CD4-positive, CD25-positive, alpha-beta regulatory T cell (primary cell): Measurements from ENCODE around the gene DENND4C. TPM values are rescaled to one million over a fixed set of nuclear protein-coding genes. Genes with fewer than 3 reads are reported as not detected.

Experiments
- ATAC-seq, 2 donors: fragments of 150-1000 bp; cut with Tn5 transposase; one replicate each; pipeline ENCODE4 v1.10.0; 2021; ENCODE audit warnings: low read depth in 2 of 2, moderate number of reproducible peaks in 2 of 2, moderate library complexity in 1 of 2
- DNase-seq, 3 donors: peaks; one replicate each; pipeline versions ENCODE4 v3.0.0 to v3.0.0-alpha.2; 2012 to 2022; ENCODE audit warnings: mixed read lengths in 1 of 3
- H3K27ac ChIP-seq: one replicate; pipeline ENCODE4 v1.7.0; 2013; ENCODE audit warnings: mild to moderate bottlenecking, low read length; ENCODE audit not compliant: insufficient read depth, poor library complexity, severe bottlenecking
- H3K27me3 ChIP-seq: one replicate; pipeline ENCODE4 v1.7.0; 2013; ENCODE audit warnings: low read length; ENCODE audit not compliant: control insufficient read depth, insufficient read depth
- H3K36me3 ChIP-seq: one replicate; pipeline ENCODE4 v1.7.0; 2013; ENCODE audit warnings: mild to moderate bottlenecking, low read length, moderate library complexity; ENCODE audit not compliant: control insufficient read depth, insufficient read depth
- H3K4me1 ChIP-seq: 2 replicates; pipeline ENCODE4 v1.7.0; 2013; ENCODE audit warnings: mild to moderate bottlenecking, low read length; ENCODE audit not compliant: insufficient read depth, control insufficient read depth, poor library complexity, severe bottlenecking
- H3K4me3 ChIP-seq: one replicate; pipeline ENCODE4 v1.7.0; 2013; ENCODE audit warnings: low read depth, mild to moderate bottlenecking, low read length, moderate library complexity
- H3K9me3 ChIP-seq, 2 experiments: 1 replicate in 1 of 2; 2 replicates in 1 of 2; pipeline ENCODE4 v1.7.0; 2013; ENCODE audit warnings: low read length in 2 of 2, mild to moderate bottlenecking in 1 of 2, moderate library complexity in 1 of 2; ENCODE audit not compliant: control insufficient read depth in 2 of 2
- H3K27ac Mint-ChIP-seq, 3 donors: one replicate each; pipeline ENCODE4 v1.8.0; 2020 to 2022; ENCODE audit warnings: mild to moderate bottlenecking in 3 of 3, mixed read lengths in 3 of 3, moderate library complexity in 2 of 3
- H3K27me3 Mint-ChIP-seq: one replicate; pipeline ENCODE4 v1.8.0; 2022; ENCODE audit warnings: mild to moderate bottlenecking, mixed read lengths
- H3K36me3 Mint-ChIP-seq: one replicate; pipeline ENCODE4 v1.8.0; 2020; ENCODE audit warnings: mixed read lengths
- H3K4me1 Mint-ChIP-seq, 4 donors: one replicate each; pipeline ENCODE4 v1.8.0; 2020 to 2022; ENCODE audit warnings: mixed read lengths in 4 of 4, mild to moderate bottlenecking in 1 of 4
- H3K4me3 Mint-ChIP-seq, 4 donors: one replicate each; pipeline ENCODE4 v1.8.0; 2020 to 2022; ENCODE audit warnings: mild to moderate bottlenecking in 4 of 4, mixed read lengths in 4 of 4, moderate library complexity in 3 of 4
- H3K9me3 Mint-ChIP-seq, 7 donors: one replicate each; pipeline ENCODE4 v1.8.0; 2020 to 2022; ENCODE audit warnings: mixed read lengths in 7 of 7, mild to moderate bottlenecking in 3 of 7, moderate library complexity in 2 of 7
- polyA plus RNA-seq, 4 donors: library from polyadenylated mRNA; unstranded; fragments of 300-500 nt; fragmentation: Illumina TruSeq; gene quantifications; one replicate each; pipeline ENCODE4 v1.2.3, GENCODE V29; 2021
- total RNA-seq: library from RNA; stranded (reverse); gene quantifications from one replicate; pipeline ENCODE4 v1.2.3, GENCODE V29; 2022

Gene DENND4C
- total and polyA plus RNA-seq, 5 donors from 2014 or later: 25.6 to 47.7 (median 32.4) TPM

DNA sequence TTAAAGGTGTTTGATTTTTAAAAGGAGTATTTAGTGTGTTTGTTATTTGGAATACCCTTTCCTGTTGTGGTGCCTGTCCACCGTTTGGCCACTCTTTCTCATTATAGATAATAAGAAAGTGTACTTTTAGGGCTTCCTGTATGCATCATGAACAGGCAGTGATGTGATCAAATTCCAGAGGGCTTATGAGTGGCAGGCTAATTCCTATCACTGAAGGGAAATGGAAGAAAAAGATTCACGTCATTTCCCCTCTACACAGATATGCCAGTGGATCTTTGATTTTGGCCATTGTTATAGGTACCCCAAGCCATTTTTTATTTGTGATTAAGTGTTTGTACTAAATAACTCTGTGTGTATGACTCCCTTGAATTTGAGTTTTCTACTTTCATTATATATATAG lies 112.5 kb downstream of the DENND4C start:
- Mint-ChIP-seq H3K4me3 (no peak overlapping the region), H3K9me3 (no peaks in the 10 kb centered on the region), H3K4me1 (peaks cover 0 to 5% (median 0%) of the 10 kb centered on the region in 4 donors), H3K36me3 (peaks cover 29% of the 10 kb centered on the region), H3K27ac (no peak overlapping the region), H3K27me3 (no peaks in the 10 kb centered on the region)
- no peaks in the 10 kb centered on the region for H3K27me3 ChIP-seq
- no peak overlapping the region for H3K4me3 ChIP-seq
- no peak overlapping the region for H3K27ac ChIP-seq
- H3K4me1 ChIP-seq: no peaks in the 10 kb centered on the region
- ATAC-seq (no peak), DNase-seq (no peak)
- no peaks in the 10 kb centered on the region for H3K9me3 ChIP-seq
- peaks cover 77% of the 10 kb centered on the region for H3K36me3 ChIP-seq

DNA sequence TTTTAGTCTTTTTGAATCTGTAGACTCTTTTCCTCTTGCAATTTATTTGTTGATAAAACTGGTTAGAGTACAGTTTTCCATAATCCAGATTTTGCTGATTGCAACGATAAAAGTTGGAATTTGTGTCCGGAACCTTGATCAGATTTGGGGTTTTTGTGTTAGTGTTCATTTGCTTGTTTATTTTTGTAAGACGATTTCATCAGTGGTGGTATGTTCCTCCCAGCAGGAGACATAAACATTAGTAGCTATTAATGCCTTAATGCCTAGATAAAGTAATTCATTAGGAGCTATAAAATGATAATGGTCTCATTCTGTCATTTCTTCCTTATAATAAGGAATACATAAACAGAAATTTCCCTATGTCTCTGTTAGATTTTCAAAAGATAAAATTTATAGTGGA lies 128.2 kb downstream of the DENND4C start:
- H3K36me3 ChIP-seq: peaks cover 74% of the 10 kb centered on the region
- no peak for ATAC-seq
- H3K4me1 Mint-ChIP-seq: peaks cover 0 to 2% (median 0%) of the 10 kb centered on the region in 4 donors
- no peak overlapping the region for H3K4me3 ChIP-seq
- no peaks in the 10 kb centered on the region for H3K4me1 ChIP-seq
- H3K36me3 Mint-ChIP-seq: peaks cover 35% of the 10 kb centered on the region
- no peaks in the 10 kb centered on the region for H3K9me3 ChIP-seq
- DNase-seq: no peak
- H3K4me3 Mint-ChIP-seq: no peak overlapping the region
- H3K27ac Mint-ChIP-seq: no peak overlapping the region
- H3K27ac ChIP-seq: no peak overlapping the region
- H3K27me3 ChIP-seq: no peaks in the 10 kb centered on the region
- H3K27me3 Mint-ChIP-seq: no peaks in the 10 kb centered on the region
- H3K9me3 Mint-ChIP-seq: no peaks in the 10 kb centered on the region

DNA sequence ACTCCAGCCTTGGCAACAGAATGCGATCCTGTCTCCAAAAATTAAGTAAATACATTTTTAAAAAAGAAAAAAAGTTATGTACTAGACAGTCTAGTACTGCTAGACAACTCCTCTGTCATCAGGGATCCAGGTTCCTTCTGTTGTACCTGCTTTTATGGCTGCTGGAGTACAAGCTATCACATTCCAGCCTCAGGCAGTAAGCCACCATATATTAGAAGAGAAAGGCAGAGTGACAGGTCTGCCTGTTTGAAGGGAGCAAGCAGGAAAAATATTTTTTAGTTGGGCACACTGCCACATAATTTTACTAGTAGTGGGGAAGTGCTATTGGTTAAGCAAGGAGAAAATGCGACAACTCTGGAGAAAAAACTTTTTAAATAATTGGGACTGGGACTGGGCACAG lies 138.6 kb downstream of the DENND4C start:
- Histone ChIP-seq H3K36me3 (peaks cover 54% of the 10 kb centered on the region), H3K4me3 (no peak overlapping the region), H3K27me3 (no peaks in the 10 kb centered on the region), H3K27ac (no peak overlapping the region), H3K4me1 (no peaks in the 10 kb centered on the region), H3K9me3 (no peaks in the 10 kb centered on the region)
- H3K27ac Mint-ChIP-seq: peak overlapping the region in 1 of 3 donors; percentile 46
- H3K27me3 Mint-ChIP-seq: no peaks in the 10 kb centered on the region
- no peak for DNase-seq
- H3K4me3 Mint-ChIP-seq: no peak overlapping the region
- peaks cover 0 to 11% (median under 1%) of the 10 kb centered on the region in 4 donors for H3K4me1 Mint-ChIP-seq
- H3K9me3 Mint-ChIP-seq: no peaks in the 10 kb centered on the region
- ATAC-seq: no peak
- H3K36me3 Mint-ChIP-seq: peaks cover 20% of the 10 kb centered on the region

DNA sequence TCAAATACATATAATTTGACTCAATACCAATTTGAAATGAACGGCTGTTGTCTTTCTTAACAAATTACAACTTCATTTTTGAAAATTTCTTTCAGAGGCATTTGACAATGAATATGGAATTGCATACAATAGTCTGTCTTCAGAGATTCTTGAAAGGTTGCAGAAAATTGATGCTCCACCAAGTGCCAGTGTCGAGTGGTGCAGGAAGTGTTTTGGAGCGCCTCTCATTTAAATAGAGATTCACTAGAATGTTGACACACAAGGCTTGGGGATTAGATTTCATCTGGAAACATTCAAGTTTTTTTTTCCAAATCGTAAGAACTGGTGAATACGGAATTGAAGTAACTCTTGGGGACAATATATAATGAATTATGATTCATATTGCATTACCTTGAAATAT lies 141.4 kb downstream of the DENND4C start:
- peaks cover 26% of the 10 kb centered on the region for H3K36me3 Mint-ChIP-seq
- H3K4me3 Mint-ChIP-seq: no peak overlapping the region
- no peak for ATAC-seq
- H3K9me3 Mint-ChIP-seq: no peaks in the 10 kb centered on the region
- Histone ChIP-seq H3K36me3 (peaks cover 69% of the 10 kb centered on the region), H3K4me1 (no peaks in the 10 kb centered on the region), H3K9me3 (no peaks in the 10 kb centered on the region), H3K27me3 (no peaks in the 10 kb centered on the region), H3K27ac (no peak overlapping the region), H3K4me3 (no peak overlapping the region)
- no peak for DNase-seq
- no peak overlapping the region for H3K27ac Mint-ChIP-seq
- H3K4me1 Mint-ChIP-seq: peaks cover 5 to 12% (median 8%) of the 10 kb centered on the region in 4 donors
- no peaks in the 10 kb centered on the region for H3K27me3 Mint-ChIP-seq

DNA sequence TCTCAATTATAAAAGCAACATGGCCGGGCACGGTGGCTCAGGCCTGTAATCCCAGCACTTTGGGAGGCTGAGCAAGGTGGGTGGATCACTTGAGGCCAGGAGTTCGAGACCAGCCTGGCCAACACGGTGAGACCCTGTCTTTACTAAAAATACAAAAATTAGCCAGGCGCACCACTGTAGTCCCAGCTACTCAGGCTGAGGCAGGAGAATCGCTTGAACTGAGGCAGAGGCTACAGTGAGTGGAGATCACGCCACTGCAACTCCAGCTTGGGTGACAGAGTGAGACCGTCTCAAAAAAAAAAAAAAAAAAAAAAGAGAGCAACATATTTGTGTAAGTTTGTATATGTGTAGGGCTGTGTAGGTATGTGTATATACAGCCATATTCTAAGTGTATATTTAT lies 142.1 kb downstream of the DENND4C start:
- peaks cover 73% of the 10 kb centered on the region for H3K36me3 ChIP-seq
- DNase-seq (no peak), ATAC-seq (no peak)
- Mint-ChIP-seq H3K27me3 (no peaks in the 10 kb centered on the region), H3K36me3 (peaks cover 32% of the 10 kb centered on the region), H3K4me1 (peaks cover 10 to 17% (median 11%) of the 10 kb centered on the region in 4 donors), H3K27ac (peak overlapping the region in 1 of 3 donors; percentile 74), H3K9me3 (no peaks in the 10 kb centered on the region), H3K4me3 (no peak overlapping the region)
- H3K27me3 ChIP-seq: no peaks in the 10 kb centered on the region
- no peaks in the 10 kb centered on the region for H3K9me3 ChIP-seq
- peaks cover under 1% of the 10 kb centered on the region for H3K4me1 ChIP-seq
- H3K4me3 ChIP-seq: no peak overlapping the region
- no peak overlapping the region for H3K27ac ChIP-seq

DNA sequence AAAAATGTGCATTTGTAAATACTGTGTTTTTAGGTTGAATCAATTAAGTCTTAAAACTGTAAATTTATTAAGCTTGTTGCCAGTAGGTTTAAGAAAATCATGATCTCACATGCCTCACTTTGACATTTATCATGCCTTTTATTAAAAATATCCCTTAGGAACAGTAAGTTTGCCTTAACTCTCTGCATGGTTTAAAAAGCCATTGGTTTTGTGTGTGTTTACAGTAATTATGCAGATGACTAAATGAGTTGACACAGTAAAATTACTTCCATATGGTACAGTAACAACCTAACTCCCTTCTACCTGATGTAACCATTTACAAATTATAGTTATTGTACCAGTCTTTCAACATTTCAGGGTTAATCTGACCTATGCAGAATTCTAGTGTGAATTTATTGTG lies 143.0 kb downstream of the DENND4C start:
- Mint-ChIP-seq H3K36me3 (peaks cover 32% of the 10 kb centered on the region), H3K9me3 (no peaks in the 10 kb centered on the region)
- H3K36me3 ChIP-seq: peaks cover 75% of the 10 kb centered on the region

DNA sequence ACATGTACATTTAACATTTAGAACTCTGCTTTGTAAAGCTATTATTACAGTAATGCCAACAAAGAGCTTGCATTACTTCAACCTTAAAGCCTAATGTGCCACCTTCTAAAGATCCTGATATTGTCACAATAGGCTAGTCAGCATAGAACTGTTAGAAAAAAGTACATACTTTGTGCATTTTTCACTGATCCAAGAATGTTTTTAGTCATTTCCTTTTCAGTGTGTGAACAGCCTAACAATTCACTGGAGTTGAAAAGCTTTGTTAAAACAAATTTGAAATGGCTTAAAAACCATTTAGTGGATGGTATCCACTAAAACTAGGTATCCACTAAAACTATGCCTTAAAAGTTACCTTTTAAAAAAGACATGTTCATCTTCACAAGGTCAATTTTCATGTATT lies 145.0 kb downstream of the DENND4C start:
- Histone ChIP-seq H3K4me3 (no peak overlapping the region), H3K36me3 (peaks cover 64% of the 10 kb centered on the region), H3K9me3 (no peaks in the 10 kb centered on the region), H3K4me1 (peaks cover 21% of the 10 kb centered on the region), H3K27me3 (no peaks in the 10 kb centered on the region), H3K27ac (no peak overlapping the region)
- Mint-ChIP-seq H3K27ac (peak overlapping the region in 1 of 3 donors; percentile 89), H3K27me3 (peaks cover 4% of the 10 kb centered on the region), H3K4me1 (peaks cover 28 to 42% (median 32%) of the 10 kb centered on the region in 4 donors), H3K4me3 (peak overlapping the region in 1 of 4 donors; percentile 5), H3K9me3 (no peaks in the 10 kb centered on the region), H3K36me3 (peaks cover 47% of the 10 kb centered on the region)
- ATAC-seq (no peak), DNase-seq (no peak)

More for the DNA sequence above, 143.0 kb downstream of the DENND4C start:
- no peaks in the 10 kb centered on the region for H3K27me3 ChIP-seq
- Mint-ChIP-seq H3K27ac (no peak overlapping the region), H3K27me3 (no peaks in the 10 kb centered on the region), H3K4me3 (no peak overlapping the region), H3K4me1 (peaks cover 17 to 24% (median 19%) of the 10 kb centered on the region in 4 donors)
- H3K4me1 ChIP-seq: peaks cover 10% of the 10 kb centered on the region
- DNase-seq (no peak), ATAC-seq (no peak)
- no peak overlapping the region for H3K27ac ChIP-seq
- no peaks in the 10 kb centered on the region for H3K9me3 ChIP-seq
- H3K4me3 ChIP-seq: no peak overlapping the region

DNA sequence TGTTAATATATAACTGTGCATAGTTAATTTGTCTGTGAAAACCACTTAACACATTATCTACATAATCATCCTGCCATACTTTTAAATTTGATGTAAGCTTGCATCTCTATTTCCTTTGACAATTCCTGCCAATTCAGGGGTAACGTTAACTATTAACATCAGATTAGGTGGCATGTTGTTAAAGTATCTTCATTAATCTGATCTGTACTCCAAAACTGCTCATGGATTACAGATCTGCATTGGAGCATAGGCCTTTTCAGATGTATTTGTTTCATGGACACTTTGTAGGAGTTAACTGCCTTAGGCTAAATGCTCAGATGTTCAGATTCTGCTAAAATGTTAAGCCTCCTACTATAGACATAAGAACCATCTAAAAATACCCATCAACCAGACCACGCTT lies 146.4 kb downstream of the DENND4C start:
- H3K27ac ChIP-seq: no peak overlapping the region
- H3K4me1 ChIP-seq: peaks cover 21% of the 10 kb centered on the region
- H3K27me3 ChIP-seq: no peaks in the 10 kb centered on the region
- peak overlapping the region; percentile 39 to 95 (median 70) for H3K4me3 Mint-ChIP-seq
- peaks cover 49% of the 10 kb centered on the region for H3K36me3 Mint-ChIP-seq
- peaks cover 57% of the 10 kb centered on the region for H3K36me3 ChIP-seq
- ATAC-seq (no peak), DNase-seq (no peak)
- H3K9me3 ChIP-seq: no peaks in the 10 kb centered on the region
- peak overlapping the region; percentile 51 for H3K4me3 ChIP-seq
- peak overlapping the region in 1 of 3 donors; percentile 21 for H3K27ac Mint-ChIP-seq
- H3K4me1 Mint-ChIP-seq: peaks cover 33 to 50% (median 39%) of the 10 kb centered on the region in 4 donors
- H3K9me3 Mint-ChIP-seq: no peaks in the 10 kb centered on the region
- peaks cover 4% of the 10 kb centered on the region for H3K27me3 Mint-ChIP-seq
